Measurements from ENCODE around the gene DLG5.

DLG5 gene

GRCh38 chr10:77855404-77856155 lies 71.0 kb downstream of the DLG5 start:
- DNase-seq (no peak), ATAC-seq (ENCODE audit: insufficient read depth, low read depth) (no peak)
- Histone ChIP-seq H3K9ac (ENCODE audit: low read depth, low read length) (no peak overlapping the region), H3K27ac (ENCODE audit: low read length) (no peak overlapping the region), H3K4me2 (ENCODE audit: insufficient read depth, low read length) (no peak overlapping the region), H2AFZ (ENCODE audit: low read depth, low read length) (no peak overlapping the region), H3K9me3 (ENCODE audit: insufficient read depth, low read length, severe bottlenecking) (no peaks in the 10 kb centered on the region), H3K79me2 (ENCODE audit: insufficient read depth, low read length) (no peaks in the 10 kb centered on the region), H3K4me3 (ENCODE audit: low read depth in 1 of 2, low read length in 2 of 2) (no peak overlapping the region), H3K36me3 (ENCODE audit: insufficient read depth, low read length) (peaks cover 33% of the 10 kb centered on the region), H3K4me1 (ENCODE audit: insufficient read depth, low read length) (no peaks in the 10 kb centered on the region), H3K27me3 (ENCODE audit: insufficient read depth, low read length, poor library complexity) (no peaks in the 10 kb centered on the region), H4K20me1 (ENCODE audit: insufficient read depth, low read length) (0 out of 2 replicates have a peak, but pooled peaks cover 5% of the 10 kb centered on the region)
- TF ChIP-seq EZH2 (IDR thresholded peaks at IDR 0.05; ENCODE audit: borderline replicate concordance, low read depth, low read length, severe bottlenecking) (no peak), CTCF (IDR thresholded peaks at IDR 0.05; ENCODE audit: borderline replicate concordance, extremely low read depth, low read length, poor library complexity, severe bottlenecking) (no peak)

- Histone ChIP-seq H2AFZ (ENCODE audit: low read depth, low read length) (no peak overlapping the region), H3K9me3 (ENCODE audit: insufficient read depth, low read length, severe bottlenecking) (no peaks in the 10 kb centered on the region), H3K4me2 (ENCODE audit: insufficient read depth, low read length) (no peak overlapping the region), H3K9ac (ENCODE audit: low read depth, low read length) (no peak overlapping the region), H3K27ac (ENCODE audit: low read length) (no peak overlapping the region), H3K79me2 (ENCODE audit: insufficient read depth, low read length) (no peaks in the 10 kb centered on the region), H4K20me1 (ENCODE audit: insufficient read depth, low read length) (0 out of 2 replicates have a peak, but pooled peaks cover 5% of the 10 kb centered on the region), H3K4me1 (ENCODE audit: insufficient read depth, low read length) (no peaks in the 10 kb centered on the region), H3K4me3 (ENCODE audit: low read depth in 1 of 2, low read length in 2 of 2) (no peak overlapping the region), H3K27me3 (ENCODE audit: insufficient read depth, low read length, poor library complexity) (no peaks in the 10 kb centered on the region), H3K36me3 (ENCODE audit: insufficient read depth, low read length) (peaks cover 25% of the 10 kb centered on the region)
- ATAC-seq (ENCODE audit: insufficient read depth, low read depth) (no peak), DNase-seq (no peak)
- no peak for TF ChIP-seq EZH2 (IDR thresholded peaks at IDR 0.05; ENCODE audit: borderline replicate concordance, low read depth, low read length, severe bottlenecking)
- TF ChIP-seq CTCF (IDR thresholded peaks at IDR 0.05; ENCODE audit: borderline replicate concordance, extremely low read depth, low read length, poor library complexity, severe bottlenecking) = no peak
Measured at GRCh38 chr10:77854115-77854514, 72.4 kb downstream of the DLG5 start.

GRCh38 chr10:77853256-77853655 lies 73.3 kb downstream of the DLG5 start:
- Histone ChIP-seq H3K79me2 (ENCODE audit: insufficient read depth, low read length) (no peaks in the 10 kb centered on the region), H3K27me3 (ENCODE audit: insufficient read depth, low read length, poor library complexity) (no peaks in the 10 kb centered on the region), H3K4me2 (ENCODE audit: insufficient read depth, low read length) (no peak overlapping the region), H3K4me3 (ENCODE audit: low read depth in 1 of 2, low read length in 2 of 2) (no peak overlapping the region), H4K20me1 (ENCODE audit: insufficient read depth, low read length) (0 out of 2 replicates have a peak, but pooled peaks cover 5% of the 10 kb centered on the region), H2AFZ (ENCODE audit: low read depth, low read length) (no peak overlapping the region), H3K4me1 (ENCODE audit: insufficient read depth, low read length) (no peaks in the 10 kb centered on the region), H3K9me3 (ENCODE audit: insufficient read depth, low read length, severe bottlenecking) (no peaks in the 10 kb centered on the region), H3K36me3 (ENCODE audit: insufficient read depth, low read length) (peaks cover 25% of the 10 kb centered on the region), H3K9ac (ENCODE audit: low read depth, low read length) (no peak overlapping the region), H3K27ac (ENCODE audit: low read length) (no peak overlapping the region)
- no peak for DNase-seq
- TF ChIP-seq EZH2 (IDR thresholded peaks at IDR 0.05; ENCODE audit: borderline replicate concordance, low read depth, low read length, severe bottlenecking) (no peak), CTCF (IDR thresholded peaks at IDR 0.05; ENCODE audit: borderline replicate concordance, extremely low read depth, low read length, poor library complexity, severe bottlenecking) (no peak)
- no peak for ATAC-seq (ENCODE audit: insufficient read depth, low read depth)
